Heart right ventricle (tissue), 16 donors: ENCODE results near the gene CDC16. TPM values are rescaled to one million over a fixed set of nuclear protein-coding genes. Genes with fewer than 3 reads are reported as not detected.
A peak's percentile ranks its signal among the peaks of the same experiment; 100 is the strongest.

ENCODE experiments used
- ATAC-seq, 8 donors: fragments of 200-7000 bp; cut with Tn5 transposase; one replicate each; pipeline ENCODE4 v1.9.1; 2020; ENCODE audit warnings: mild to moderate bottlenecking in 8 of 8, moderate library complexity in 8 of 8, moderate number of reproducible peaks in 1 of 8
- DNase-seq, 2 donors: peaks; one replicate each; pipeline ENCODE4 v3.0.0-alpha.2; 2020
- H3K27ac ChIP-seq, 10 donors: fragments of 200-600 bp; sonication (generic) in 2 of 10; one replicate each; pipeline versions ENCODE4 v1.5.0 to v1.8.0; 2020 to 2022; ENCODE audit warnings: mild to moderate bottlenecking in 3 of 10
- H3K27me3 ChIP-seq, 7 donors: fragments of 200-600 bp; one replicate each; pipeline ENCODE4 v1.8.0; 2021 to 2022; ENCODE audit warnings: mild to moderate bottlenecking in 2 of 7
- H3K36me3 ChIP-seq, 9 donors: fragments of 200-600 bp; sonication (generic) in 1 of 9; one replicate each; pipeline versions ENCODE4 v1.5.0 to v1.8.0; 2020 to 2022; ENCODE audit warnings: mild to moderate bottlenecking in 2 of 9
- H3K4me1 ChIP-seq, 9 donors: fragments of 200-600 bp; sonication (generic) in 1 of 9; one replicate each; pipeline versions ENCODE4 v1.5.0 to v1.8.0; 2020 to 2022; ENCODE audit warnings: mild to moderate bottlenecking in 4 of 9
- H3K4me3 ChIP-seq, 10 donors: fragments of 200-600 bp; sonication (generic) in 2 of 10; one replicate each; pipeline versions ENCODE4 v1.5.0 to v1.8.0; 2020 to 2022; ENCODE audit warnings: mild to moderate bottlenecking in 7 of 10, moderate library complexity in 2 of 10
- H3K9me3 ChIP-seq, 11 donors: fragments of 200-600 bp in 10 of 11; sonication (generic) in 2 of 11; one replicate each; pipeline versions ENCODE4 v1.5.0 to v1.8.0; 2013 to 2022; ENCODE audit warnings: mild to moderate bottlenecking in 2 of 11, control low read depth in 1 of 11, moderate library complexity in 1 of 11
- WGBS, 2 donors: extraction: QIAGEN DNeasy Blood & Tissue Kit; methylation state at CpG; one replicate each; pipeline ENCODE4 v1.1.7; 2013; ENCODE audit warnings: inconsistent platforms in 1 of 2; 5-methylcytosine and 5-hydroxymethylcytosine counted together
- intact Hi-C, 10 donors: fragments of 100-400 bp; cut with DNase I; formaldehyde crosslinking; loops; one replicate each; pipeline versions ENCODE4 v1.11.1 to v1.14.2; 2022
- polyA plus RNA-seq, 2 donors: library from polyadenylated mRNA; stranded (reverse); fragments of 200-250 nt; gene quantifications; one replicate each; pipeline ENCODE4 v1.2.3, GENCODE V29; 2013
- total RNA-seq, 10 donors: library from RNA; stranded (reverse); fragmentation: NEBNext Ultra II Directional in 3 of 10; extraction: Animal tissue kit (Norgen Biotek cat#: 25700) in 3 of 10; gene quantifications; one replicate each; pipeline versions ENCODE4 v1.2.1 to v1.2.4, GENCODE V29; 2021 to 2023
- TF ChIP-seq, protein P1 (sequence below), 9 donors: fragments of 200-600 bp; sonication (generic) in 2 of 9; IDR thresholded peaks; one replicate each; pipeline versions ENCODE4 v1.5.0 to v1.8.0; 2021 to 2022; ENCODE audit warnings: antibody characterized with exemption in 9 of 9, mild to moderate bottlenecking in 5 of 9, moderate library complexity in 1 of 9
- donor health status: Arrhythmogenic right ventricular cardiomyopathy.
- donor health status: ischemic (EF 13 %, LVEDD 7.1; RV severe dilation, severe dysfunction).
- donor health status: healthy with polysubstance abuse.
- donor health status: DM: no; HTN: yes; CAD: no.
- donor health status: DM: no; HTN: no; CAD: no.
- donor health status: ischemic (EF 25% LVEDD 6.9; RV normal size, moderate dysfunction).
- donor health status: ischemic (EF 25% LVEDD 5.7; RV mildly dilated, moderate dysfunction).
- donor health status: healthy.
- donor health status: DM: yes; HTN: yes; CAD: no.
- donor health status: Ischemic cardiomyopathy.
- donor health status: ischemic (EF 35%, LVEDD 5.7; RV mildly dilated, moderate dysfunction).
- donor health status: nonischemic (EF 11% LVEDD 7.7; RV severe dilation, severe dysfunction).
- donor health status: DM: yes; HTN: yes; CAD: no.
- donor health status: PGD.
- donor health status: ischemic (EF 29% LVEDD 5.4; RV normal size, mild dysfunction).
- donor health status: nonischemic (EF 23%, LVEDD 6.1; RV moderate dilation, normal function).

The CDC16 gene
- total and polyA plus RNA-seq, 12 donors: 27.8 to 76.6 (median 30.4) TPM

DNA sequence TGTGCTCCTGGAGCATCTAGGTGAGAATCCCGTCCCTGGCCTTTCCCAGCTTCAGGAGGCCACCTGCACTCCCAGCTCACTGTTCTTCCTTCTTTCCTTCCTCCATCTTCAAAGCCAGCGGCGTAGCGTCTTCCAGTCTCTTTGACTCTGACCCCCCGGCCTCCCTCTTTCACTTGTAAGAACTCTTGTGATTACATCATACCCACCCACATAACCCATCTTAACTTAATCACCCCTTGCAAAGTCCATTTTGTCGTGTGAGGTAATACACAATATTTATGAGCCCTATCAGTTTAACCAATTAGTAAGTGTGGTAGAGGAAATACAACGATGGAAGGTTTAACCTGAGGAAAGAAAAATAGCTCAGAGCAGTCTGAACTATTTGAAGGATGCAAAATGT lies 4.6 kb upstream of the CDC16 start:
- H3K27me3 ChIP-seq: peaks cover 0 to 43% (median 29%) of the 10 kb centered on the region in 7 donors
- intact Hi-C loops: no loop called here
- H3K4me3 ChIP-seq: no peak overlapping the region
- H3K36me3 ChIP-seq: no peaks in the 10 kb centered on the region
- H3K27ac ChIP-seq: no peak overlapping the region
- TF ChIP-seq, protein P1, sequence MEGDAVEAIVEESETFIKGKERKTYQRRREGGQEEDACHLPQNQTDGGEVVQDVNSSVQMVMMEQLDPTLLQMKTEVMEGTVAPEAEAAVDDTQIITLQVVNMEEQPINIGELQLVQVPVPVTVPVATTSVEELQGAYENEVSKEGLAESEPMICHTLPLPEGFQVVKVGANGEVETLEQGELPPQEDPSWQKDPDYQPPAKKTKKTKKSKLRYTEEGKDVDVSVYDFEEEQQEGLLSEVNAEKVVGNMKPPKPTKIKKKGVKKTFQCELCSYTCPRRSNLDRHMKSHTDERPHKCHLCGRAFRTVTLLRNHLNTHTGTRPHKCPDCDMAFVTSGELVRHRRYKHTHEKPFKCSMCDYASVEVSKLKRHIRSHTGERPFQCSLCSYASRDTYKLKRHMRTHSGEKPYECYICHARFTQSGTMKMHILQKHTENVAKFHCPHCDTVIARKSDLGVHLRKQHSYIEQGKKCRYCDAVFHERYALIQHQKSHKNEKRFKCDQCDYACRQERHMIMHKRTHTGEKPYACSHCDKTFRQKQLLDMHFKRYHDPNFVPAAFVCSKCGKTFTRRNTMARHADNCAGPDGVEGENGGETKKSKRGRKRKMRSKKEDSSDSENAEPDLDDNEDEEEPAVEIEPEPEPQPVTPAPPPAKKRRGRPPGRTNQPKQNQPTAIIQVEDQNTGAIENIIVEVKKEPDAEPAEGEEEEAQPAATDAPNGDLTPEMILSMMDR (IDR thresholded peaks at IDR 0.05): no peak
- WGBS, 2 donors: 21 to 27% methylated on average over 7 of the region's 7 CpGs
- ATAC-seq (no peak), DNase-seq (no peak)
- H3K9me3 ChIP-seq: no peaks in the 10 kb centered on the region
- peaks cover 0 to 31% (median 5%) of the 10 kb centered on the region in 9 donors for H3K4me1 ChIP-seq

DNA sequence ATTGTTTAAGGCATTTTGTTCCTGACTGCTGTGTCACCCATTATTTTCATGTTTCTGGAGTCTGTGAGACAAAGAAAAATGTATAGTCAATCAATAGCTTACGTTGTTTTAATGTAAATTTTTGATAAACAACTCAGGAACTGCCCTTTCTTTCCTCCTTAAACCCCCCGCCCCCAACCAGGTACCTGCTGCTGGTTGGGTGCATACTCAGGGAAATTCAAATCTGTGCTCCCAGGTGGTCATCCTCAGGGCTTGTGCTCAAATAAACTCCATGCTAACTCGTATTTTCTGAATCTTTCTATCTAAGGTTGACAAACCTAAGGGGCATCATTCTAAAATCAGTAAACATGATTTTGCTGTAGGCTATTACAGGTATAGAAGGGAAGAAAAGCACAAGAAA lies 4.1 kb upstream of the CDC16 start:
- 28 to 32% methylated on average over 3 of the region's 3 CpGs for WGBS, 2 donors
- TF ChIP-seq, protein P1 (IDR thresholded peaks at IDR 0.05): no peak
- DNase-seq: no peak
- Histone ChIP-seq H3K27me3 (peaks cover 0 to 43% (median 29%) of the 10 kb centered on the region in 7 donors), H3K27ac (no peak overlapping the region), H3K9me3 (no peaks in the 10 kb centered on the region), H3K36me3 (no peaks in the 10 kb centered on the region), H3K4me1 (peaks cover 0 to 33% (median 8%) of the 10 kb centered on the region in 9 donors), H3K4me3 (no peak overlapping the region)
- no peak for ATAC-seq
- intact Hi-C loops: no loop called here

- Histone ChIP-seq H3K9me3 (no peaks in the 10 kb centered on the region), H3K4me1 (peaks cover 0 to 37% (median 17%) of the 10 kb centered on the region in 9 donors), H3K27ac (no peak overlapping the region), H3K27me3 (peaks cover 0 to 43% (median 29%) of the 10 kb centered on the region in 7 donors), H3K4me3 (no peak overlapping the region), H3K36me3 (peaks cover 0 to 6% (median 2%) of the 10 kb centered on the region in 9 donors)
- ATAC-seq (no peak), DNase-seq (no peak)
- intact Hi-C loops: no loop called here
- 81 to 83% methylated on average over 8 of the region's 8 CpGs for WGBS, 2 donors
- TF ChIP-seq, protein P1 (IDR thresholded peaks at IDR 0.05): no peak
These were observed 2.8 kb upstream of the CDC16 start for GRCh38 chr13:114231886-114232285.

- intact Hi-C loops: no loop called here
- no peak for ATAC-seq
These were observed 442 bp upstream of the CDC16 start for GRCh38 chr13:114234266-114234644.

More at GRCh38 chr13:114234266-114234644, 442 bp upstream of the CDC16 start:
- Histone ChIP-seq H3K36me3 (peaks cover 0 to 30% (median 21%) of the 10 kb centered on the region in 9 donors), H3K4me3 (peak overlapping the region; percentile 67 to 99 (median 88)), H3K9me3 (no peaks in the 10 kb centered on the region), H3K27ac (peak overlapping the region in 9 of 10 donors; percentile 68 to 93 (median 89)), H3K27me3 (peaks cover 0 to 20% (median 16%) of the 10 kb centered on the region in 7 donors), H3K4me1 (peaks cover 0 to 30% (median 17%) of the 10 kb centered on the region in 9 donors)
- no peak for DNase-seq
- 67 to 74% methylated on average over 4 of the region's 4 CpGs for WGBS, 2 donors
- TF ChIP-seq, protein P1 (IDR thresholded peaks at IDR 0.05): no peak
